Measurements from ENCODE around the gene DEFB124.

DEFB124 gene

DNA sequence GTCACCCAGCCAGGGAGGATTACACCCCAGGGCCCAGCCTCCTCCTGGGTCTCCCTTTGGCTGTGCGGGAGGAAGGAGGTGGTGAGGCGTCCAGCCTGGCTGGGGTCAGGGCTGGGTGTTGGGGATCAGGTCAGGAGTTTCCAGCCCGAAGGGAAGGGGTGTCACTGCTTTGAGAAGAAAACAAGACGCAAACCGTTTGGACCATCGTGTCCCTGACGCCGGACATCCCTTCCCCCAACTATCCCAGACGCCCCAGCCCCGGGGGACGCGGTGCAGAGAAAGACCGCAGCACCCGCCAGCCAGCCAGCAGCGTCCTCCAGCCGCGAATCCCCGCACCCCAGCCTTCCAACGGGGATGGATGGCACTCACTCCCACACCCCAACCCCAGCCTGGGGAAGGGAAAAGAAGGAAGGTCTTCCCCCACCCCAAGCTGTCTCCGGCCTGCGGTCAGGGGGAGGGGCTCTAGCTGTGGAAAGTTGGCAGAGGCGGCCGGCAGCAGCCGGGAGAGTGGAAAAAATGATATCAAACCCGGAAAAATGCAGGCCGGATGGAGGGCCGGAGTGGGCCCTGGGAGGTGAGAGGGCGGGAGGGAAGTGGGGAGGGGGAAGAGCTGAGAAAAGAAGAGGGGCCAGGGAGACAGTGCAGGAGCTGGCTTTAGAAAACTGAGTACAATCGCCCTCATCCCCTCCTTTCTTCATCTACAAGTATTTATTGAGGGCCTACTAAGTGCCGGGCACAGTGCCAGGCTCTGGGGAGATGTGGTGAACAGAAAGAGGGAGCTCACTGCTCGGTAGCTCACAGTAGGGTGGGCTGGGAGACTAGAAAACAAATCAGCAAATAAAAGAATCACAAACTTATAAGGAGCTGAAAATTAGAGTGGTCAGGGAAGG is 10.8 kb upstream of the DEFB124 start:
- TF ChIP-seq, protein P1, sequence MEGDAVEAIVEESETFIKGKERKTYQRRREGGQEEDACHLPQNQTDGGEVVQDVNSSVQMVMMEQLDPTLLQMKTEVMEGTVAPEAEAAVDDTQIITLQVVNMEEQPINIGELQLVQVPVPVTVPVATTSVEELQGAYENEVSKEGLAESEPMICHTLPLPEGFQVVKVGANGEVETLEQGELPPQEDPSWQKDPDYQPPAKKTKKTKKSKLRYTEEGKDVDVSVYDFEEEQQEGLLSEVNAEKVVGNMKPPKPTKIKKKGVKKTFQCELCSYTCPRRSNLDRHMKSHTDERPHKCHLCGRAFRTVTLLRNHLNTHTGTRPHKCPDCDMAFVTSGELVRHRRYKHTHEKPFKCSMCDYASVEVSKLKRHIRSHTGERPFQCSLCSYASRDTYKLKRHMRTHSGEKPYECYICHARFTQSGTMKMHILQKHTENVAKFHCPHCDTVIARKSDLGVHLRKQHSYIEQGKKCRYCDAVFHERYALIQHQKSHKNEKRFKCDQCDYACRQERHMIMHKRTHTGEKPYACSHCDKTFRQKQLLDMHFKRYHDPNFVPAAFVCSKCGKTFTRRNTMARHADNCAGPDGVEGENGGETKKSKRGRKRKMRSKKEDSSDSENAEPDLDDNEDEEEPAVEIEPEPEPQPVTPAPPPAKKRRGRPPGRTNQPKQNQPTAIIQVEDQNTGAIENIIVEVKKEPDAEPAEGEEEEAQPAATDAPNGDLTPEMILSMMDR (IDR thresholded peaks at IDR 0.05; ENCODE audit: insufficient read depth, low read depth, low read length, missing control alignments) = no peak
- H3K4me3 ChIP-seq (ENCODE audit: low read length) = no peak overlapping the region
- no peak for DNase-seq (ENCODE audit: low read depth)

DNA sequence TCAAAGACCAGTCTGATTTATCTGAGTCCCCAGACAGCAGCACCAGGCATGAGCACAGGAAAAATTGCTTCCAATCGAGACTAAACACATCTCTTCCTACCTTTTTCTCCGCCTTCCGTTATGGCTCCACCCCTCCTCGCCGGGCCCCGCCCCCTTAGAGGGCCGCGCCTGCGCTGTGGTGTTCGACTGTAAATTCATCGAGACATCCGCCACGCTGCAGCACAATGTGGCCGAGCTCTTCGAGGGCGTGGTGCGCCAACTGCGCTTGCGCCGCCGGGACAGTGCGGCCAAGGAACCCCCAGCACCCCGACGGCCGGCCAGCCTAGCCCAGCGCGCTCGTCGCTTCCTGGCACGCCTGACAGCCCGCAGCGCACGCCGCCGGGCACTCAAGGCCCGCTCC is 9.1 kb upstream of the DEFB124 start:
- TF ChIP-seq, protein P1 (IDR thresholded peaks at IDR 0.05; ENCODE audit: insufficient read depth, low read depth, low read length, missing control alignments) = no peak
- H3K4me3 ChIP-seq (ENCODE audit: low read length) = no peak overlapping the region
- peak; percentile 16 for DNase-seq (ENCODE audit: low read depth)

DNA sequence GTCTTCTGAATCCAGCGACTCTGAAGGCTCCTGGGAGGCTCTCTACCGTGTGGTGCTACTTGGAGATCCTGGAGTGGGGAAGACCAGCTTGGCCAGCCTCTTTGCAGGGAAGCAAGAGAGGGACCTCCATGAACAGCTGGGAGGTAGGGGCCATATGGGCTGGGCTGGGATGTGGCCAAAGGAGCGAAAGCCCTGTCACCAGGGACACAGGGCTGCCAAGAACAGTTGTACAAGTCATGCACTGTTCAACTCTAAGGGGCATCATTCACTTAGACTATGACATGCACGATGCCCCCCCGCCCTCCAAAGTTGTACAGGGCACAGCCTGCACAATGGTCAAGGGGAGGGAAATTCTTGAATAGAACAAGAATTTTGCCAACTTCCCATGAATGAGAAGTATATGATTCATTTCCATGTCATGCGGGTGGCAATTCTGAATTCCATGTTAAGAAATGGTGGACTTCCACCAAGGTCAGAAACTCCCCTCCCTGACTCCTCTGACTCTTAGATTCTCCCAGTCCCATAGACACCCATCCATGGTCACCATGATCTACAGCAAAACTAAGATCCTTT is 1.8 kb upstream of the DEFB124 start:
- H3K4me3 ChIP-seq (ENCODE audit: low read length) = no peak overlapping the region
- DNase-seq (ENCODE audit: low read depth) = no peak
- TF ChIP-seq, protein P1 (IDR thresholded peaks at IDR 0.05; ENCODE audit: insufficient read depth, low read depth, low read length, missing control alignments) = no peak

GRCh38 chr20:31476294-31476585 is 1.3 kb upstream of the DEFB124 start:
- no peak overlapping the region for H3K4me3 ChIP-seq (ENCODE audit: low read length)
- DNase-seq (ENCODE audit: low read depth) = no peak

DNA sequence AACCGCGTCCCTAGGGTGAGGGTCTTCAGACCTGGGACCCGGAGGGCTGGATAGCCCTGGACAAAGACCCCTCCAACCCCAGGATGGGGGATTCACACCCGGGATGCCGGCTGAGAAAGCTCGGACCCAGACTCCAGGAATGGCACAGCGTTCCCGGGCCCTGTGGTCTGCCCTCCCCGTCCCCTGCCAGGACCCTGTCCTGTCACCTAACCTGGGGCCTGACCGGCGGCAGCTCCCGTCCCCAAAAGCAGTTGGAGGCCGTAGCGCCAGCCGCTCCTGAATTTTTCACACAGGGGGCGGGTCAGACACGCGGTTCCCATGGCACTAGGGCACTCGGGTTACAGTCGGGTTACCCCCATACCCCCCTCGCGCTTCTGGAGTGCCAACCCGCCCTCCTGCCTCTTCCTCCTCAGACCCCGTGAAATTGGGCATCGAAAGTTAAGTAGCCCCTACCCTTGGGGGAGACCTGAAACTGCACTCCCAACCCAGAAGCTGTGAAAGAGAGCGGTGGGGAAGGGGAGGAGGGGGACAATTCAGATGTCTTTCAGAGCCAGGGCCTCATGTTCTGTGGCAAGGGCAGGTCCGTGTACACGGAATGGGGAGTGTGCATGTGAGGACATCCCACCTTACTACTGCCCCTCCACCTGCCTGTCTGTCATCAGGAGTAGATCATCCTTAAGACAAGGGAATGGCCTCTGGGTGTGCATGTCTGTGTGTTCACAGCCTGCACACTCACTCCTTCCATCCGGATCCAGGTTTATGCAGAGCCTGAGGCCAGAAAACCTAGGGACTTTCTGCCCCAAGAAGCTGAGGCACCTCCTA is 756 bp upstream of the DEFB124 start:
- no peak overlapping the region for H3K4me3 ChIP-seq (ENCODE audit: low read length)
- no peak for DNase-seq (ENCODE audit: low read depth)
- TF ChIP-seq, protein P1 (IDR thresholded peaks at IDR 0.05; ENCODE audit: insufficient read depth, low read depth, low read length, missing control alignments) = no peak

More at GRCh38 chr20:31476294-31476585, 1.3 kb upstream of the DEFB124 start:
- TF ChIP-seq, protein P1 (IDR thresholded peaks at IDR 0.05; ENCODE audit: insufficient read depth, low read depth, low read length, missing control alignments) = no peak

- TF ChIP-seq, protein P1 (IDR thresholded peaks at IDR 0.05; ENCODE audit: insufficient read depth, low read depth, low read length, missing control alignments) = no peak
- H3K4me3 ChIP-seq (ENCODE audit: low read length) = no peak overlapping the region
- no peak for DNase-seq (ENCODE audit: low read depth)
These were observed 860 bp downstream of the DEFB124 start for GRCh38 chr20:31474097-31474436.
